GM12878 (cell line): Measurements from ENCODE around the gene WWOX. TPM values are rescaled to one million over a fixed set of nuclear protein-coding genes. Genes with fewer than 3 reads are reported as not detected.

Source experiments
- ATAC-seq: fragments of 200-7000 bp; cut with Tn5 transposase; 3 replicates; pipeline ENCODE4 v1.9.1; 2020; ENCODE audit warnings: mild to moderate bottlenecking, moderate library complexity
- BruUV-seq: library from RNA; stranded (reverse); fragments of 400-500 nt; replicated peaks from 2 replicates; lab custom pipeline; 2021; lab: Mats Ljungman, UMichigan
- CTCF ChIA-PET: fragments of 300-600 bp; sonication (Branson Sonifier 250); formaldehyde crosslinking; extraction: SDS; loops from one replicate; lab custom pipeline; 2021; ENCODE audit warnings: inconsistent platforms; lab: Yijun Ruan, JAX
- POLR2A ChIA-PET: fragments of 350-600 bp; formaldehyde crosslinking; extraction: SDS; loops from one replicate; lab custom pipeline; 2021; ENCODE audit warnings: inconsistent platforms; lab: Charles Lee
- RAD21 ChIA-PET: fragments of 300-600 bp; sonication (Branson Sonifier 250); formaldehyde crosslinking; loops from one replicate; lab custom pipeline; 2023; ENCODE audit warnings: antibody characterized with exemption; ENCODE audit not compliant: unreplicated experiment; lab: Charles Lee
- SMC1A ChIA-PET: fragments of 300-600 bp; sonication (Branson Sonifier 250); formaldehyde crosslinking; loops from one replicate; lab custom pipeline; 2023; ENCODE audit not compliant: unreplicated experiment, uncharacterized antibody; lab: Charles Lee
- DNase-seq: peaks from one replicate; pipeline ENCODE4 v3.0.0-alpha.2; 2011; ENCODE audit warnings: low read depth, low spot score
- FAIRE-seq: peaks from 3 replicates; lab custom pipeline; 2011; peaks lifted over from hg19 to GRCh38; lab: Jason Lieb, UNC
- H2AFZ ChIP-seq: 2 replicates; pipeline ENCODE4 v1.6.0; 2011; ENCODE audit warnings: low read depth, low read length, control low read depth; ENCODE audit not compliant: control insufficient read depth
- H3K27ac ChIP-seq: 2 replicates; pipeline ENCODE4 v1.5.1; 2011; ENCODE audit warnings: control low read depth; ENCODE audit not compliant: control insufficient read depth, insufficient read depth
- H3K27me3 ChIP-seq, 2 experiments: replicated peaks in 1 of 2; 2 replicates each; pipeline versions ENCODE4 v1.6.0 to v1.6.1; 2011; ENCODE audit warnings: low read length in 1 of 2; ENCODE audit not compliant: control insufficient read depth in 2 of 2, insufficient read depth in 2 of 2
- H3K36me3 ChIP-seq, 2 experiments: 2 replicates each; pipeline ENCODE4 v1.5.1; 2011; ENCODE audit warnings: low read length in 1 of 2; ENCODE audit not compliant: control insufficient read depth in 2 of 2, insufficient read depth in 2 of 2
- H3K4me1 ChIP-seq: 2 replicates; pipeline ENCODE4 v1.6.1; 2011; ENCODE audit warnings: mild to moderate bottlenecking, low read length, moderate library complexity, mixed read lengths; ENCODE audit not compliant: control insufficient read depth, insufficient read depth
- H3K4me2 ChIP-seq: 2 replicates; pipeline ENCODE4 v1.6.0; 2011; ENCODE audit warnings: control low read depth; ENCODE audit not compliant: control insufficient read depth, insufficient read depth
- H3K4me3 ChIP-seq: fragments of 200-600 bp; sonication (generic); 2 replicates; pipeline ENCODE4 v1.5.1; 2016
- H3K79me2 ChIP-seq: 2 replicates; pipeline ENCODE4 v1.6.0; 2011; ENCODE audit warnings: low read length; ENCODE audit not compliant: control insufficient read depth, insufficient read depth
- H3K9ac ChIP-seq: 2 replicates; pipeline ENCODE4 v1.8.0; 2011; ENCODE audit warnings: low read length, control low read depth, mixed read lengths; ENCODE audit not compliant: control insufficient read depth, insufficient read depth
- H3K9me3 ChIP-seq: replicated peaks from 3 replicates; pipeline ENCODE4 v1.5.1; 2011; ENCODE audit warnings: mild to moderate bottlenecking, low read length; ENCODE audit not compliant: control insufficient read depth, insufficient read depth
- H4K20me1 ChIP-seq: 2 replicates; pipeline ENCODE4 v1.6.0; 2011; ENCODE audit not compliant: control insufficient read depth, insufficient read depth
- CUX1 ChIP-seq: IDR thresholded peaks from 2 replicates; pipeline ENCODE4 v1.6.1; 2012; ENCODE audit warnings: improper control_type of control experiment, low read depth, low read length; ENCODE audit not compliant: insufficient replicate concordance
- ESRRA ChIP-seq: IDR thresholded peaks from 2 replicates; pipeline ENCODE4 v1.6.1; 2012; ENCODE audit warnings: mild to moderate bottlenecking, low read length, improper control_type of control experiment
- POLR2A ChIP-seq: IDR thresholded peaks from 2 replicates; pipeline ENCODE4 v1.6.1; 2011; ENCODE audit warnings: low read depth, mild to moderate bottlenecking, low read length
- POLR2AphosphoS5 ChIP-seq: IDR thresholded peaks from 2 replicates; pipeline ENCODE4 v1.6.1; 2011; ENCODE audit warnings: mild to moderate bottlenecking, low read length, inconsistent platforms
- SPI1 ChIP-seq: IDR thresholded peaks from 2 replicates; pipeline ENCODE4 v1.6.1; 2011; ENCODE audit warnings: low read depth, mild to moderate bottlenecking, low read length, moderate library complexity, borderline replicate concordance; ENCODE audit not compliant: insufficient read depth
- SUPT20H ChIP-seq: IDR thresholded peaks from 2 replicates; pipeline ENCODE4 v1.6.1; 2011; ENCODE audit warnings: low read depth, mild to moderate bottlenecking, low read length, moderate library complexity, borderline replicate concordance; ENCODE audit not compliant: control insufficient read depth
- ZNF687 ChIP-seq: fragments of 450-650 bp; IDR thresholded peaks from 2 replicates; pipeline ENCODE4 v1.6.1; 2017; ENCODE audit warnings: mild to moderate bottlenecking, moderate library complexity
- WGBS: methylation state at CpG from one replicate; pipeline ENCODE4 v1.1.6; 2016; ENCODE audit warnings: low lambda C conversion rate; ENCODE audit not compliant: insufficient replicate concordance, insufficient coverage; ENCODE audit errors: missing lambda C conversion rate; 5-methylcytosine and 5-hydroxymethylcytosine counted together
- in situ Hi-C: fragments of 300-500 bp; cut with MboI; formaldehyde crosslinking; loops from 9 replicates; pipeline ENCODE4 v1.14.3; 2018; ENCODE audit warnings: mixed read lengths
- intact Hi-C: fragments of 100-400 bp; cut with micrococcal nuclease; formaldehyde crosslinking; loops from one replicate; pipeline ENCODE4 v1.14.2; 2022; ENCODE audit not compliant: unreplicated experiment
- polyA plus RNA-seq, 11 experiments: library from polyadenylated mRNA; depleted of rRNA in 4 of 11; unstranded in 6 of 11; stranded (reverse) in 5 of 11; fragments of >200 nt; fragmentation: Nextera tagmentation in 4 of 11; fragmentation: Illumina TruSeq in 1 of 11; extraction: Ambion mirVana in 4 of 11; extraction: Trizol in 1 of 11; gene quantifications; 1 replicate in 1 of 11; 2 replicates in 10 of 11; pipeline versions ENCODE4 v1.2.1 to v1.2.3, GENCODE V29; 2011 to 2016; ENCODE audit warnings: inconsistent platforms in 2 of 11, missing spikeins in 2 of 11, low read depth in 1 of 11
- total RNA-seq, 4 experiments: library from RNA; depleted of rRNA in 3 of 4; stranded (reverse); fragments of >200 nt in 3 of 4; fragmentation: Illumina TruSeq in 1 of 4; extraction: Trizol in 1 of 4; gene quantifications; 2 replicates each; pipeline versions ENCODE4 v1.2.1 to v1.2.3, GENCODE V29; 2013 to 2021

Gene WWOX
- total and polyA plus RNA-seq, 10 of the 15 experiments (the other 5 are each of a cell fraction or from before 2014, with no cell fraction given), result 2.8 to 24.4 (median 17.8) TPM

GRCh38 chr16:78450255-78450654 is 350.8 kb downstream of the WWOX start:
- no peak overlapping the region for H3K9ac ChIP-seq
- RAD21 ChIA-PET, result no interaction called here
- CTCF ChIA-PET, result no interaction called here
- POLR2A ChIA-PET, result no interaction called here
- H3K36me3 ChIP-seq, result no peaks in the 10 kb centered on the region
- FAIRE-seq, result no peak
- H3K4me2 ChIP-seq, result no peak overlapping the region
- no peak overlapping the region for H2AFZ ChIP-seq
- H3K27me3 ChIP-seq, result no peaks in the 10 kb centered on the region
- H3K9me3 ChIP-seq, result no peaks in the 10 kb centered on the region
- no peaks in the 10 kb centered on the region for H3K79me2 ChIP-seq
- in situ Hi-C loops (no loop called here), intact Hi-C loops (no loop called here)
- no peaks in the 10 kb centered on the region for H3K4me1 ChIP-seq
- no peak for ATAC-seq
- WGBS, result 53% methylated on average over 2 of the region's 2 CpGs
- no TSS peak for BruUV-seq
- no peak for TF ChIP-seq SUPT20H
- TF ChIP-seq POLR2AphosphoS5, result no peak
- no peak overlapping the region for H3K4me3 ChIP-seq
- no peak overlapping the region for H3K27ac ChIP-seq
- DNase-seq, result no peak
- SMC1A ChIA-PET, result no interaction called here
- no peaks in the 10 kb centered on the region for H4K20me1 ChIP-seq

- intact Hi-C loops (no loop called here), in situ Hi-C loops (no loop called here)
- ATAC-seq (no peak), FAIRE-seq (no peak), DNase-seq (no peak)
- no peak overlapping the region for H3K9ac ChIP-seq
- H3K4me1 ChIP-seq, result no peaks in the 10 kb centered on the region
- WGBS, result 81% methylated on average over 4 of the region's 5 CpGs
- H3K9me3 ChIP-seq, result no peaks in the 10 kb centered on the region
- no peak overlapping the region for H3K4me3 ChIP-seq
- H3K4me2 ChIP-seq, result no peak overlapping the region
- no peaks in the 10 kb centered on the region for H3K27me3 ChIP-seq
- ChIA-PET RAD21 (no interaction called here), CTCF (interaction anchor here (0.8 to 1.4 kb wide), 2 partner anchors 15 kb away, joined by 3 to 4 read pairs; no protein-coding TSS in a partner anchor), SMC1A (no interaction called here), POLR2A (no interaction called here)
- no TSS peak for BruUV-seq
- no peaks in the 10 kb centered on the region for H3K79me2 ChIP-seq
- H2AFZ ChIP-seq, result no peak overlapping the region
- no peak overlapping the region for H3K27ac ChIP-seq
- no peaks in the 10 kb centered on the region for H4K20me1 ChIP-seq
- no peaks in the 10 kb centered on the region for H3K36me3 ChIP-seq
- TF ChIP-seq ZNF687 (no peak), ESRRA (no peak), CUX1 (no peak), POLR2A (no peak), SPI1 (no peak)
These were observed 352.6 kb downstream of the WWOX start for GRCh38 chr16:78452025-78452555.
